GM21529 (cell line): ENCODE measurements around the gene TENM4.
A peak's percentile ranks its signal among the peaks of the same experiment; 100 is the strongest.
"Not testable (repeated sequence)": the region's sequence is repeated elsewhere in the genome, so short reads cannot be mapped to it uniquely, and the experiment has no call there.

Experiments used
- ATAC-seq: cut with Tn5 transposase; IDR thresholded peaks from one replicate; pipeline ENCODE4 v1.9.1; 2021; ENCODE audit not compliant: unreplicated experiment

TENM4 gene

GRCh38 chr11:79220171-79220570 is 220.7 kb downstream of the TENM4 start:
- ATAC-seq = no peak

GRCh38 chr11:79219186-79220045 is 221.4 kb downstream of the TENM4 start:
- ATAC-seq = no peak

GRCh38 chr11:79212741-79213190 is 228.1 kb downstream of the TENM4 start:
- no peak for ATAC-seq

GRCh38 chr11:79209540-79210266 is 231.1 kb downstream of the TENM4 start:
- no peak for ATAC-seq

- ATAC-seq = peak; percentile 52
These were observed 232.7 kb downstream of the TENM4 start for GRCh38 chr11:79208126-79208525.

- no peak for ATAC-seq
These were observed 233.9 kb downstream of the TENM4 start for GRCh38 chr11:79206951-79207350.

- ATAC-seq = no peak
These were observed 235.0 kb downstream of the TENM4 start for GRCh38 chr11:79205786-79206185.

GRCh38 chr11:79201677-79202347 is 239.0 kb downstream of the TENM4 start:
- peak; percentile 60 for ATAC-seq

GRCh38 chr11:79200398-79201070 is 240.3 kb downstream of the TENM4 start:
- no peak for ATAC-seq

- ATAC-seq = no peak
These were observed 241.0 kb downstream of the TENM4 start for GRCh38 chr11:79199729-79200354.

- ATAC-seq = no peak
These were observed 242.0 kb downstream of the TENM4 start for GRCh38 chr11:79198898-79199250.

GRCh38 chr11:79198203-79198897 is 242.5 kb downstream of the TENM4 start:
- ATAC-seq = no peak

GRCh38 chr11:79196950-79197349 is 243.9 kb downstream of the TENM4 start:
- ATAC-seq = no peak

GRCh38 chr11:79195209-79195608 is 245.6 kb downstream of the TENM4 start:
- no peak for ATAC-seq

- no peak for ATAC-seq
These were observed 247.0 kb downstream of the TENM4 start for GRCh38 chr11:79193663-79194310.

- no peak for ATAC-seq
These were observed 248.0 kb downstream of the TENM4 start for GRCh38 chr11:79192836-79193235.

GRCh38 chr11:79191716-79192115 is 249.1 kb downstream of the TENM4 start:
- ATAC-seq = not testable (repeated sequence)

- not testable (repeated sequence) for ATAC-seq
These were observed 250.3 kb downstream of the TENM4 start for GRCh38 chr11:79190553-79190952.

- ATAC-seq = no peak
These were observed 251.2 kb downstream of the TENM4 start for GRCh38 chr11:79189601-79190000.
